GM12892 (cell line): Measurements from ENCODE around the gene CDH3.

Experiments used
- POLR2A ChIP-seq: IDR thresholded peaks from 2 replicates; pipeline ENCODE4 v1.6.1; 2011; ENCODE audit warnings: low read depth, low read length, control low read depth
- POLR2AphosphoS5 ChIP-seq: IDR thresholded peaks from 2 replicates; pipeline ENCODE4 v1.6.1; 2011; ENCODE audit warnings: low read depth, low read length, control low read depth

DNA sequence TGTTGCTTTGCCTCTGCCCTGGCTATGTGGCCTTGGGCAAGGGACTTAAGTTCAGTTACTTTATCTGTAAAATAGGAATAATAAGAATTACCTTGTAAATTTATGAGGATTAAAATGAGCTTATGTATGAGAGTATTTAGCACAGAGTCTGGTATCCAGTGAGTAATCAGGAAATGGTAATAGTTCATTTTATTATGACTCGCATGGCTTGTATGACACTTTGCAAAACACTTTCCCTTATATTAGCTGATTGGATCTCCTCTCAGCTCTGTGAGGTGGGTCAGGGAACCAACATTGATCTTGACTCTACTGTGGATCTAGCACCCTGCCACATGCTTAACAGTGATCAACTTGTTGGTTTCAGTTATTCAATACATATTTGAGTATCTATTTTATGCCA is 8.3 kb upstream of the CDH3 start:
- TF ChIP-seq POLR2A (no peak), POLR2AphosphoS5 (no peak)
